Cerebellar cortex (tissue), 1 donor: ENCODE measurements around the gene SPRR4.

Experiments
- DNase-seq: peaks from one replicate; pipeline ENCODE4 v3.0.0-alpha.2; 2015; ENCODE audit warnings: low spot score

Gene SPRR4

GRCh38 chr1:152970495-152970894 is at the start of gene SPRR4:
Gene SPRR4 (plus strand): TSS chr1:152970648. CDS start chr1:152971891, 1,243 bp downstream.
- no peak for DNase-seq

GRCh38 chr1:152924191-152924590 is 46.3 kb upstream of the SPRR4 start:
- no peak for DNase-seq

- DNase-seq = no peak
These were observed 44.4 kb upstream of the SPRR4 start for GRCh38 chr1:152926091-152926490.

DNA sequence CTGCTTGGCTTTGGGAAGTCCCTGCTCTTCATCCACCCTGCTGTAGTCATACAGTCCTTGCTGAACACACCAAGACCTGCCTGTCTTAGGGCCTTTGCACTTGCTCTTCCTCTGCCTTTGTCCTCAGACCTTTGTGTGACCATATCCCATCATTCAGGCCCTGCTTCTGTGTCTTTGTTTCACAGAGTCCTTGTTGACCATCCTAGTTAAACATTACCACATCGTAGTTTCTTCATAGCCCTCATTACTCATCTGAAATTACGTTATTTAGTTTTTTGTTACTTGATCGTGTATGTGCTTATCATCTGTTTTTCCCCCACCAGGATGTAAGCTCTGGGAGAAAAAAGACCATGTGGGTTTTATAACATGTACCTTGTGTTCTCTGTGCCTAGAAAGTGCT is 41.8 kb upstream of the SPRR4 start:
- DNase-seq = no peak

GRCh38 chr1:152932170-152932811 is 38.2 kb upstream of the SPRR4 start:
- no peak for DNase-seq

GRCh38 chr1:152933196-152933595 is 37.3 kb upstream of the SPRR4 start:
- DNase-seq = no peak

GRCh38 chr1:152940614-152941013 is 29.8 kb upstream of the SPRR4 start:
- DNase-seq = no peak

GRCh38 chr1:152941037-152941711 is 29.3 kb upstream of the SPRR4 start:
- no peak for DNase-seq

- peak; percentile 31 for DNase-seq
These were observed 28.3 kb upstream of the SPRR4 start for GRCh38 chr1:152942161-152942560.

DNA sequence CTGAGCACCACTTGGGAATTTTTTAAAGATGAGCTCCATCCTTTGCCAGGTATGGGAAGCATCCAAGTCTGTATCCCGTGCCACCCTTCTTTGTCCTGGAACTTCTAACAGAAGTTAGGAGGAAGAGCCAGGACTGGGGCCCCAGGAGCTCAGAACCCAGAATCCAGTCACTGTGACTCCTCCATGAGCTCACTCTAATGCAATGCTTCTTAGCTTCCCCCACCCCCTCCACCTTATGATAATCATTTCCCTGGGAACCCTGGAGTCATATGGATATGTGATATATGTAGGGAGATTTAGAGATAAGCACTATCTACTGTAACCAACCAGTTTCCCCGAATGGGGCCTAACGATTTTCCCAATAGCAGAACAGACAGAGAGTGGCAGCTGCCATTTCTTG is 24.2 kb upstream of the SPRR4 start:
- no peak for DNase-seq

DNA sequence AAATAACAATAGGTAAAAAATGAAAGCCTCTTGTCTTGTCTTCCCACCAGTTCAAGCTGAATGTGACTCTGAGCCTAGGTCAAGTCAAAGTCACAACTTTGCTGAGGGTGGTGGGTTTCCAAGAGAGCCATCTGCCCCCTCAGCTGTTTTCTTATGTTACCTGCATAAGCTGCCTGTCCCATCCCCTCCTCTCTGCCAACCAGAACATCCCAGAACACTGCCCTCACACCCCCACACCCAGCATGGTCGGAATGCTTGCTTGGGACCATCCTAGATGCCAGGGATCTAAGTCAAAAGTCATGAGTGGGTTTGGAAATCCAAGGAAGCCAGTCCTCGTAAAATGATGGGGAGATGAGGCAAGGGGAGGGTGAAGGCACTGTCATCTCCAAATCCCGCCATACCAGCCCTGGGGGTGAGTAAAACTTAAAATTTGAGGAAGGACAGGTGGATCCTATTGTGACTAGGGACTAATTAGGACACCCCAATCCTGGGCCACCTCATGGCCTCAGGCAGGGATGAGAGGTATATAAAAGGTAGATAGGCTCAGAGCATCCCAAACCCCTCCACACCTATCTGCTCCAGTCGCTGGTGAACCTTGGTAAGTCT is 23.7 kb upstream of the SPRR4 start, which contains the start of gene SPRR5:
Gene SPRR5, plus strand, starts transcription at position 556 of the 606 bp plus-strand sequence. CDS start 1,349 bp downstream, outside the sequence.
- DNase-seq = no peak

GRCh38 chr1:152951711-152952110 is 18.7 kb upstream of the SPRR4 start:
- no peak for DNase-seq

GRCh38 chr1:152953761-152954160 is 16.7 kb upstream of the SPRR4 start:
- no peak for DNase-seq

DNA sequence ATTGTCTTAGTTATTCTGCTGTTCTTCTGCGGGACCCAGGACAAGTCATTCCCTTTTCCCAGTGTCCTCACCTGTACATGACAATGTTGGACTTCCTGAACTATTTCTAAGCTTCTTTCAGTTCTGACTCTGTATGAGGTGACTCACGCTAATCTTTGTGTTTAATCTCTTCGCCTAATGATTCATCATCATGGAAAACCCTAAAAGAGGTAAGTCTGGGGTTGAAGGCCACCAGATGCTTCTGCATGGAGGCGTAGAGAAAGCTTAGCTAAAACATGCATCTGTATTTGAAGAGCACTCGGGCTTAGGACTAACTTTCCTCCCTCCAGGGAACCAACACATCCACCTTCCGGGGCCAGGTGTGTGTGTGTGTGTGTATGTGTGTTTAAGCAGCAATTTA is 16.0 kb upstream of the SPRR4 start:
- DNase-seq = no peak

DNA sequence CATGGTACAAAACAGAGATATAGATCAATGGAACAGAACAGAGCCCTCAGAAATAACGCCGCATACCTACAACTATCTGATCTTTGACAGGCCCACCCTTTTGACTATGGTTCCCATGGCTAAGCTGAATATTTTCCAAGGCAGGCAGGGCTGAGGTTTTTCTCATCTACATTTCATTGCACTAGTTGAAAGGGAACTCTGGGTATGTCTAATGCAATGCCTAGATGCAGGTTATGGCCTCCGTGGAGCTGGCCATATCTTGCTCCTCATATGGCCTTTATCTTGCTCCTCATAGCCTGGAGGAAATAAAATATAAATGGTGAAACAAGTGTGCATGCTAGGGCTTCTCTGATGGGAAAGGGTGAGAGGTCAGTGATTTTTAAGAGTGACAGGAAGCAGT is 12.9 kb upstream of the SPRR4 start:
- no peak for DNase-seq

DNA sequence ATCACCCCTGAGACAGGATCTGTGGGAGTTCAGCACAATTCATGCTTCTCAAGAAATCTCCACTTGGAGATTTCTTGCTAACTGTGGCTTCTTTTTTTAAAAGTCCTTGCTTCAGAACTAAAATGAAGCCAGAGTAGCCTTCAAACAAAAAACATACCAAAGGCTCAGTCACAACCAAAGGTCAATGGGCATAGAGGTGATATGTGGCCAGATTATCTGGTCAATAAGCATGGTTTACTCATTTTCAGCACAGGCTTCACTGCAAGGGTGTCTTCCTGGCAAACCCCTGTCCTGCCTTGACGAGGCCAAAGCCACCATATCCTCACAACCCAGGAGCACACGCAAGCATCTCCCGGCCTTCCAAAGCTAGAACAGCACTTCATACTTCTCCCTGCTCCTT is 11.2 kb upstream of the SPRR4 start:
- DNase-seq = no peak

DNA sequence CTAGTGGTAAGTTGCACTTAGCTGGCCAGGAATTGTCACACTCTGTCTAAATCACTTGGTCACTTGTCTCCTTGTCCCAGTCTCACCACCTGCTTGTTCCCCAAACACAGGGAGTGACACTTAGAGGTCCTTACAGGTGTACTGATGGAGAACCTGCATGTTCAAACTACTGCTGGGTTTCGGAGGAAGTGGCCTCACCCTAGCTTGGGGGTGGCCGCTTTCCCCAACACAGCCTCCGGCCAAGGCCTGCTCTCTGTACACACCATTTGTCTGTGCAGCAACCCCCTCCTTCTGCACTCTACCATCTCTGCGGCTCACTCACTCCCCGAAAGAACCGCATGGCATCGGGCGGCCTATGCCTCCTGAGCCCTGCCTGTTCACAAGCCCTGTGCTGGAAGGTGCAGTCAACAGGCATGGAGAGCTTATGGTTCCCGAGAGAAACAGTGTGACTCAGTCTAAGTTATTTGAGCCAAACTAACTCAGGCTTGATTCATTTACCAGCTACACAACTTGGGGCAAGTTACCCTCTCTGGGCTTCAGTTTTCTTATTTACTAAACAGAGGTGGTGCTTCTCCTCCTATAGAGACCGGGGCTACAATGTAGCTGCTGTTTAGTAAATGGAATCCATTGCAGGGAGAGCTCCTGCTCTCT is 10.5 kb upstream of the SPRR4 start:
- DNase-seq = no peak

GRCh38 chr1:152960452-152961044 is 9.9 kb upstream of the SPRR4 start:
- DNase-seq = no peak

DNA sequence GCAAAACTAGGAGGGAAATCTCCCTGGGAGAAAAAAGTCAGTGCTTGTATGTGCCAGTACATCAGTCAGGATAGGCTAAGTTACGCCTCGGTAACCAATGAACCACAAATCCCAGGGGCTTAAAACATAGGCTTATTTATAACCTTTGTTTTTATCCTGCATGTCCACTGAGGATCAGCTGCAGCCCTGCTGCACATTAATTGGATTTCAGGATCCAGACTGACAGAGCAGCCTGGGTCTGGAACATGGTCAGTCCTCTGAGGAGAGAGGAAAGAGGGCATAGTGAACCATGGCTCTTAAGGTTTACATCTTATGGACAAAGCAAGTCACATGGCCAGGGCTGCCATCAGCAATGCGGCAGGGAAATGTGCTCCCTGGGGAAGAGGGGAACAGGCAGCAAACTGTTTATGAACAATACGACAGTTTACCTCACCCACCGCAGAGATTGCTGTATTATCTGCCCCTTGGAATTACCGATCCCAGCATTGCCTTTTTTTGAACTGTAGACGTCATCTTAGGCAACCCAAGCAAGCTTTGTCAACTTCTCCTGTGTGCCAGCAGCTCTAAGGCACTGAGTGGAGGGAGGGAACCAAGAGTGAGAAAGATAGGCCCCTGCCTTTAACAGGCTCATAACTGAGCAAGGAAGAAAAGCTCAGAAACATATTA is 9.1 kb upstream of the SPRR4 start:
- DNase-seq = no peak

DNA sequence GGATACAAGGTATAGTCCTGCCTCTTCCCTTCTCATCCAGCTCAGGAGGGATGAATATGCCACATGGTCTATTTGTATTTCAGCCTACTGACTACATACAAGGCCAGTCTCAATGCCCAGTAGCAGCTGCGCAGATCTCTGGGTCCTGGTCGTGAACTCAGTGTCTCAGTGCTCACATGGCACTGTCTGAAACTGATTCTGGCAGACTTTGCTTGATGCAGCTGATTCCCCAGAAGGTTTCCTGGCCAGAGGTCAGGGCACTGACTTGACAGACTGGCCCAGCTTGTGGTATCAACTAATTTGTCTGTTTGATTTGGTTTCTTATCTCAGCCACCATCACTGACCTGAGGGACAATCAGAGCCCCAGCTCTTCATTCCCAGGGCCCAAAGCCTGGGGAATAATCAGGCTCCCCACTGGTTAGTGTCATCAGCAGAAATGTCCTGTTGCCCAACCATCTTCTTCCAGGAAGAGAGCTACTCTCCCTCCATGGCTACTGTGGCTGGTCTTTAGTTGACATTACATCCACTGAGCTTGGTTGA is 7.5 kb upstream of the SPRR4 start:
- no peak for DNase-seq

- no peak for DNase-seq
These were observed 5.9 kb upstream of the SPRR4 start for GRCh38 chr1:152964536-152964935.

DNA sequence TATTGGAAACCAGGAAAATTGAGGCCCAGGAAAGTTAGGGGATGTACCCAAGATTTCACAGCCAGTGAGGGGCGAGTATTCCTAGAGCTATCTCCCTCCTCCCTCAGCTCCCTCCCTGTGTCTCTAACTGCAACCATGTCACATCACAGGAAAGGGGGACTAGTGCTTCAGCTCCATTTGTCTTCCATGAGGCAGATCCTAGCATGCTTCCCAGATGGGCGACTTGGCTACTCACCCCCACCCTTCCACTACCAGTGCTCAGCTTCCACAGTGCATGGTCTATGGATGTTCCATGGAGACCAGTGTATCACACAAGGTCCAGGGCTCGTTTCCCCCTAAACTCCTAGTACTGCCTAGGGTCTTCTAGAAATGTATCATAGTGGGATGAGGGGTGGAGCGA is 4.6 kb upstream of the SPRR4 start:
- no peak for DNase-seq
